ENCODE results near the gene GRB10.

Gene GRB10

DNA sequence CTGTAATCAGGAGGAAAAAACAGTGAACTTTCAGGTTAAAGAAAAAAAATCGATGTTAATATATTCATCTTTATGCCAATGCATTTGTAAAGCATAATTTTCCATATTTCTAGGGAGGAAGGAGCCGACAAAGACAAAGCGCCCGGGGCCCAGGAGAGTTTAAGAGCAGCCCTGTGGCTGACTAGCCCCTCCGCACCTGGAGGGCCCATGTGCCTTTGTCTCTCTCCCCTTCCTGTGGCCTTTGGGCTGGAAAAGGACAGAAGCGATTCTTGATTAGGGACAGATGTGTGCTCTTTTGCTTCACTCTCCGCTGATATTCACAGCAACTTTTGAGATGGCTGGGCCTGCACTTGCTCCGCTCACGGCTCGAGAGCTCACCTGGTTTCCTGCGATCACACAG, 240.6 kb downstream of the GRB10 start:
- TF ChIP-seq POLR2A (IDR thresholded peaks at IDR 0.05; ENCODE audit: low read length) = no peak
- TF ChIP-seq GATA1 (IDR thresholded peaks at IDR 0.05; ENCODE audit: low read depth, low read length) = no peak
- DNase-seq = no peak

DNA sequence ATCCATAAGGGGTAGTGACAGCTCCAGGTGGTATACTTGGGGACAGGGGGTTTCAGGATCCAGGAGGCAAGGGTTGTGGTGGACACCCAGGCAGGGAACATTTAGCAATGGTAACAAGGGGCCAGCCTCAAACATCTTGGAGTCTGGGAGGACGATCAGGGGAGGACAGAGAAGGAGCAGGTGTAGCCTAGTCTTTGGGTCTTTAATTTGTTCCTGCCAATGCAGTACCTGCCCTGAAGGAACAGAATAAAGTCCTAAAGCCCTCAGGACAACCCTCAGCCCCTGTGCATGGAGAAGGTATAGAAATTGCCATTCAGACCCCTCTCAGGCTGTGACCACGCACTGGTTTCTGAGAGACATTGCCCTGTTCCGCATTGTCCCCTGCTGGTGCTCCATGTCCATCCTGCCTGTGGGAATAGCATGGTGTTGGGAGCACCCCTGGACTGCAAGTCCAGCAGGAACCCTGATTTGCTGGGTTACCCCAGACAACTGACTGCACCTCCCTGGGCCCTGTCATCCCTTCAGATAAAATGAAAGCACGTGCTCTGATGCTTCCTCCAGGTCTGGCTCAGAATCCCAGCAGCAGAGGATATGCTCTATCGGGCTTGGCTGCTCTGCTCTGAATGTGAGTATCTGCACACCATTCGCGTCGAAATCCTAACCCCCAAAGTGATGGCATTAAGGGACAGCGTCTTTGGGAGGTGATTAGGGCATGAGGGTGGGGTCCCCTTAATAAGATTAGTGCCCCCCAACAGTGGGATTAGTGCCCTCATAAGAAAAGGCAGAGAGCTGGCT, 241.7 kb downstream of the GRB10 start:
- DNase-seq = no peak
- TF ChIP-seq POLR2A (IDR thresholded peaks at IDR 0.05; ENCODE audit: low read length) (no peak), GATA1 (IDR thresholded peaks at IDR 0.05; ENCODE audit: low read depth, low read length) (no peak)

Data from erythroblast (primary cell).